ENCODE measurements around the gene DPP10.

The DPP10 gene

DNA sequence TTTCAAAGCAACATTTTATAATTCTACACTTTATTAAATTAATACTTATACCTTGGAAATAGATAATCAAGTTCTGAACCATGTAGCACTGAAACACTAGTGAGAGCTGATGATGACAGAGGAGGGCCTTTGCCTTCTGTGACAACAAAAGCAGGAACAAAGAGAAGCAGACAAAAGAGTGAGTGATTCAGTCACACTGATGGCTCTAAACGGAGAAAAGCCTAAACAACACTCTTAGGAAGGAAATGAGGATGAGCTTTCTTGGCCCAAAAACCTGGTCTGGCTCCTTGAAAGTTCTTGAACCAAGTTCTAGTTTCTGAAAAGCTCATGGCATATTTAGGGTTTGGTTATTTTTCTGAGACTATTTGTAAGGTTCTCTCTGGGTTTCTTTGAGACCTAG is 271.9 kb downstream of the DPP10 start:
- no peak overlapping the region for H3K4me3 ChIP-seq (replicated peaks in 1 of 2; ENCODE audit: low read depth in 2 of 2, low read length in 2 of 2)
- TF ChIP-seq, protein P1, sequence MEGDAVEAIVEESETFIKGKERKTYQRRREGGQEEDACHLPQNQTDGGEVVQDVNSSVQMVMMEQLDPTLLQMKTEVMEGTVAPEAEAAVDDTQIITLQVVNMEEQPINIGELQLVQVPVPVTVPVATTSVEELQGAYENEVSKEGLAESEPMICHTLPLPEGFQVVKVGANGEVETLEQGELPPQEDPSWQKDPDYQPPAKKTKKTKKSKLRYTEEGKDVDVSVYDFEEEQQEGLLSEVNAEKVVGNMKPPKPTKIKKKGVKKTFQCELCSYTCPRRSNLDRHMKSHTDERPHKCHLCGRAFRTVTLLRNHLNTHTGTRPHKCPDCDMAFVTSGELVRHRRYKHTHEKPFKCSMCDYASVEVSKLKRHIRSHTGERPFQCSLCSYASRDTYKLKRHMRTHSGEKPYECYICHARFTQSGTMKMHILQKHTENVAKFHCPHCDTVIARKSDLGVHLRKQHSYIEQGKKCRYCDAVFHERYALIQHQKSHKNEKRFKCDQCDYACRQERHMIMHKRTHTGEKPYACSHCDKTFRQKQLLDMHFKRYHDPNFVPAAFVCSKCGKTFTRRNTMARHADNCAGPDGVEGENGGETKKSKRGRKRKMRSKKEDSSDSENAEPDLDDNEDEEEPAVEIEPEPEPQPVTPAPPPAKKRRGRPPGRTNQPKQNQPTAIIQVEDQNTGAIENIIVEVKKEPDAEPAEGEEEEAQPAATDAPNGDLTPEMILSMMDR (IDR thresholded peaks at IDR 0.05; ENCODE audit: low read depth, low read length) = no peak
- DNase-seq (ENCODE audit: low read depth in 2 of 2) = no peak

DNA sequence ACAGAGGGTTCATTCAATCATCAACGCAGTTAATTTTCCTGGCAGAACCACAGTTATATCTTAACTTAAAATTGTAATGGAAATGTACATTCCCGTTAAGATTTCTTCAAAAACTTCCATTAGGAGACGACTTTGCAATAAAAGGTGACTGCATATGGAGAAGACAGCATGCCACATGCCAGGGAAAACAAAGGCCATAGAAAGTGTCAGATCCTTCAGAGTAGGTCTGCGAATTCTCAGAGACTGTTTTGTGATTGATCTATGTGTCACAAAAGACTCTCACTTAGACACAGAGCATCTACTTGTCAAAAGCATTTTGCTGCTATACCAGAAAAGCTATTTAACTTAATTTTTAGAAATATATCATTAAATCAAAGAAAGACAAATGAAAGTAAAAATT is 274.6 kb downstream of the DPP10 start:
- H3K4me3 ChIP-seq (replicated peaks in 1 of 2; ENCODE audit: low read depth in 2 of 2, low read length in 2 of 2) = no peak overlapping the region
- TF ChIP-seq, protein P1 (IDR thresholded peaks at IDR 0.05; ENCODE audit: low read depth, low read length) = no peak
- DNase-seq (ENCODE audit: low read depth in 2 of 2) = no peak

DNA sequence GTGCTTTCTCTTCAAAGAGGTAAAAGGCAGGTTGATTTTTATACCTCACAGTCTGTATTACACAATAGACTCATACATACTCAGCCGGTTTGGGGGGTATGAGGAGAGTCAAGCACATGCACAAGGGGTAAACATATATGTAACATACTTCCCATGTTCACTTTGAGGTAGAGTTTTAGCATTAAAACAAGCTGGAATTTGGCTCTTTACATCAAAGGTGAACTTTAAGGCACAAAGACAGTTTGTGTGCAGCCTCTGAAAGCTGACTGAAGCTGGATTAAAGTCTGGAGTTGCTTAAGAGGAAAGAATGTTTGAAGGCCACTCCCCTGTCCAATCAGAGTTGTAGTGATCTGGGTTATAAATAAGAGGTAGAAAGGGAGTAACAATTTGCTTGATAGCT is 282.0 kb downstream of the DPP10 start:
- no peak overlapping the region for H3K4me3 ChIP-seq (replicated peaks in 1 of 2; ENCODE audit: low read depth in 2 of 2, low read length in 2 of 2)
- DNase-seq (ENCODE audit: low read depth in 2 of 2) = no peak
- TF ChIP-seq, protein P1 (IDR thresholded peaks at IDR 0.05; ENCODE audit: low read depth, low read length) = no peak

DNA sequence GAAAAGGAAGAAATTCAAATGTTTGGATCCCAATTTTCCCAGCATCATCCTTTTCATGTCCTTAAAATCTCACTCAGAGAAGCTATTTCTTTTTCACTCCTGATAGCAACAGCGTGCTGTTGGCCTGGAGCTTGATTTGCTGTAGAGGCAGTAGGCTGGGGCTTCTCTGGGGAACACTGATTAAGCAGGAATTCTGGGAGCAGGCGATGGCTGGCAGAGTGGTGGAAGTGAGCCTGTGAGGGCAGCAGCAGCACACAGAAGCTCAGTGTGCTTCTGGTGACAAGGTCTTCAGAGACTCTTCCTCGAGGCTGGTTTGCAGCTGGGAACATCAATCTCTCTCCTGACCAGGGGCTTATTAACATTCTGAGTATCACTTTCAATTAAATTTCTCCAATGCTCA is 284.6 kb downstream of the DPP10 start:
- no peak for DNase-seq (ENCODE audit: low read depth in 2 of 2)
- H3K4me3 ChIP-seq (replicated peaks in 1 of 2; ENCODE audit: low read depth in 2 of 2, low read length in 2 of 2) = no peak overlapping the region
- TF ChIP-seq, protein P1 (IDR thresholded peaks at IDR 0.05; ENCODE audit: low read depth, low read length) = no peak

DNA sequence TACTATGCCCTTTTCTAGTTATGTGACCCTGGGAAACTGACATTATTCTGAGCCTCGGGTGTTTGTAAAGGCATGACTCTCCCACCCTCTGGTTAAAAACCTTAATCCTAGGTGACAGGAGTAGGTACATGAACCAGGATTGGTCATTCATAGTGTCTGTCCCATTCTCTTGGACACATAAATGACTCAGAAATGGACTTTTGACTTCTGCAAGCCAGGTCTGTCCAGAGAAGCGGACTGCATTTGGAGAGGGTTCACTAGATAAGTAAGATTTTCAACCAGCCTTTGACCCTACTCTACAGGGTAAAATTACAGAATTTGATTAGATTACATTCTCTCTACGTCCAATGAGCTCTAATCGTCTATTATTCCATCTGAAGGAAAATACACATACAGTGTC is 285.9 kb downstream of the DPP10 start:
- no peak overlapping the region for H3K4me3 ChIP-seq (replicated peaks in 1 of 2; ENCODE audit: low read depth in 2 of 2, low read length in 2 of 2)
- TF ChIP-seq, protein P1 (IDR thresholded peaks at IDR 0.05; ENCODE audit: low read depth, low read length) = no peak

DNA sequence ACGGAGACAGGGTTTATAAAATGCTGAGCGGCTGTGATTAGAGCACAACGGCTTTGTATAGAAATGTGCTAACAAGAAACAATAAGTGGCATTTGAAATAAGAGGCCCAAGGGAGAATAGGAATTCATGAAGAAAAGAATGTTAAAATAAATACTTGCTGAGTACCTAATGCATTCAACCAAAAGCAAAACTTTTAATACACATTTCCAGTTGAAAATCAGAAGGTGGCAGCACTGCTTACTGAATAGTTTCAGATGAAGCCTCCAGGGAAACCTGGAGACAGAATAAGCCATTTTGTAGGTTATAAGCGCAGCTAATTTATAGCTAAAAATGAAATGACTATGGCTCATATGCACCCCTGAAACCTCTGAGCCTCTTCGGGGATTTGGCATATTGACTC is 286.6 kb downstream of the DPP10 start:
- TF ChIP-seq, protein P1 (IDR thresholded peaks at IDR 0.05; ENCODE audit: low read depth, low read length) = no peak
- DNase-seq (ENCODE audit: low read depth in 2 of 2) = no peak
- no peak overlapping the region for H3K4me3 ChIP-seq (replicated peaks in 1 of 2; ENCODE audit: low read depth in 2 of 2, low read length in 2 of 2)

More for the DNA sequence above, 285.9 kb downstream of the DPP10 start:
- no peak for DNase-seq (ENCODE audit: low read depth in 2 of 2)

DNA sequence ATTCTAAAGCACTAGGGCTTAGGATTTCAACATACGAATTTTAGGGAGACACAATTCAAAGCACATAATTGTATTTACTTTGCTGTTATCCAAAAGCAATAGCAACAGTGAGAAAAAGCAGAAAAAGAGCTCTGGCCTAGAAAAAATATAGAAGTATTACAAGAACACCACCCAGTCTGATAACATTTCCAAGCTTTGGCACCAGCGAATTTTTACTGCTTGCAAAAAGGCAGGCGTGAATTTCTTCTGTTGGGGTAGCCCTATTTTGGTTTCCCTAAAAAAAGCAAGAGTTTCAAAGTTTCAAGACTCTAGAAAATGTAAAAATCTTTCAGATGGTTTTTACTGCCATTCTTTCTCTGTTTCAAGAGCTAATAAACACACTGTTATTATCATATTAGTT is 292.7 kb downstream of the DPP10 start:
- DNase-seq (ENCODE audit: low read depth in 2 of 2) = no peak
- TF ChIP-seq, protein P1 (IDR thresholded peaks at IDR 0.05; ENCODE audit: low read depth, low read length) = no peak
- no peak overlapping the region for H3K4me3 ChIP-seq (replicated peaks in 1 of 2; ENCODE audit: low read depth in 2 of 2, low read length in 2 of 2)

Data from cardiac fibroblast (primary cell).